H9 (cell line): ENCODE results near the gene RINT1. TPM values are rescaled to one million over a fixed set of nuclear protein-coding genes. Genes with fewer than 3 reads are reported as not detected.

ENCODE experiments used
- DNase-seq: peaks from one replicate; pipeline ENCODE4 v3.0.0-alpha.2; 2017
- H2AFZ ChIP-seq: one replicate; pipeline ENCODE4 v1.6.1; 2013; ENCODE audit warnings: mild to moderate bottlenecking, low read length, control low read depth, moderate library complexity
- H2AK5ac ChIP-seq: 2 replicates; pipeline ENCODE4 v1.6.1; 2013; ENCODE audit warnings: low read length, control low read depth, mixed read lengths; ENCODE audit not compliant: insufficient read length
- H2BK120ac ChIP-seq: one replicate; pipeline ENCODE4 v1.6.1; 2013; ENCODE audit warnings: low read depth, mild to moderate bottlenecking, low read length, control low read depth, inconsistent platforms; ENCODE audit not compliant: poor library complexity, severe bottlenecking
- H2BK12ac ChIP-seq: 2 replicates; pipeline ENCODE4 v1.6.1; 2013; ENCODE audit warnings: low read length, control low read depth, mixed read lengths, low read depth; ENCODE audit not compliant: insufficient read length
- H2BK15ac ChIP-seq: 2 replicates; pipeline ENCODE4 v1.6.1; 2013; ENCODE audit warnings: low read depth, low read length, control low read depth
- H2BK20ac ChIP-seq: one replicate; pipeline ENCODE4 v1.6.1; 2013; ENCODE audit warnings: low read depth, mild to moderate bottlenecking, low read length, control low read depth, inconsistent platforms; ENCODE audit not compliant: poor library complexity, severe bottlenecking
- H2BK5ac ChIP-seq: 2 replicates; pipeline ENCODE4 v1.6.1; 2013; ENCODE audit warnings: low read length, control low read depth, mixed read lengths; ENCODE audit not compliant: insufficient read length
- H3K14ac ChIP-seq: 2 replicates; pipeline ENCODE4 v1.6.1; 2013; ENCODE audit warnings: low read length, control low read depth; ENCODE audit not compliant: insufficient read depth
- H3K18ac ChIP-seq: 2 replicates; pipeline ENCODE4 v1.6.1; 2013; ENCODE audit warnings: low read depth, mild to moderate bottlenecking, mixed read lengths, low read length, control low read depth; ENCODE audit not compliant: insufficient read length
- H3K23ac ChIP-seq: 2 replicates; pipeline ENCODE4 v1.6.1; 2013; ENCODE audit warnings: low read length, control low read depth, mixed read lengths, low read depth; ENCODE audit not compliant: insufficient read length
- H3K23me2 ChIP-seq: 2 replicates; pipeline ENCODE4 v1.6.1; 2013; ENCODE audit warnings: low read depth, mild to moderate bottlenecking, mixed read lengths, low read length, control low read depth; ENCODE audit not compliant: insufficient read length, poor library complexity, severe bottlenecking
- H3K27ac ChIP-seq: 2 replicates; pipeline ENCODE4 v1.5.1; 2013; ENCODE audit warnings: low read length, control low read depth, mixed read lengths, low read depth; ENCODE audit not compliant: insufficient read length
- H3K27me3 ChIP-seq: 2 replicates; pipeline ENCODE4 v1.6.1; 2013; ENCODE audit warnings: low read length, control low read depth, inconsistent platforms; ENCODE audit not compliant: insufficient read depth
- H3K4ac ChIP-seq: 2 replicates; pipeline ENCODE4 v1.6.1; 2013; ENCODE audit warnings: low read depth, mild to moderate bottlenecking, control low read depth, inconsistent platforms, low read length, moderate library complexity
- H3K4me1 ChIP-seq: 2 replicates; pipeline ENCODE4 v1.6.1; 2013; ENCODE audit warnings: low read length, control low read depth, inconsistent platforms; ENCODE audit not compliant: insufficient read depth
- H3K4me2 ChIP-seq: 2 replicates; pipeline ENCODE4 v1.6.1; 2013; ENCODE audit warnings: low read length, control low read depth, mixed read lengths; ENCODE audit not compliant: insufficient read length, insufficient read depth
- H3K56ac ChIP-seq: 2 replicates; pipeline ENCODE4 v1.6.1; 2013; ENCODE audit warnings: low read depth, mild to moderate bottlenecking, mixed read lengths, low read length, control low read depth; ENCODE audit not compliant: insufficient read length
- H3K79me1 ChIP-seq: 2 replicates; pipeline ENCODE4 v1.6.1; 2013; ENCODE audit warnings: low read depth, mild to moderate bottlenecking, moderate library complexity, low read length, control low read depth, inconsistent platforms; ENCODE audit not compliant: insufficient read depth, poor library complexity, severe bottlenecking
- H3K79me2 ChIP-seq: 2 replicates; pipeline ENCODE4 v1.6.1; 2013; ENCODE audit warnings: low read length, control low read depth, inconsistent platforms; ENCODE audit not compliant: insufficient read depth
- H3K9ac ChIP-seq: 2 replicates; pipeline ENCODE4 v1.6.1; 2013; ENCODE audit warnings: low read length, control low read depth, mixed read lengths; ENCODE audit not compliant: insufficient read length; ENCODE audit errors: extremely low read depth
- H3K9me3 ChIP-seq: one replicate; pipeline ENCODE4 v1.6.1; 2013; ENCODE audit warnings: low read depth, low read length, inconsistent platforms; ENCODE audit not compliant: control insufficient read depth
- H3T11ph ChIP-seq: one replicate; pipeline ENCODE4 v1.6.1; 2013; ENCODE audit warnings: mild to moderate bottlenecking, low read length, control low read depth, inconsistent platforms
- H4K20me1 ChIP-seq: one replicate; pipeline ENCODE4 v1.6.1; 2013; ENCODE audit not compliant: control insufficient read depth, insufficient read length, insufficient read depth
- H4K5ac ChIP-seq: 2 replicates; pipeline ENCODE4 v1.6.1; 2013; ENCODE audit warnings: low read depth, mild to moderate bottlenecking, mixed read lengths, low read length, control low read depth; ENCODE audit not compliant: insufficient read length
- H4K8ac ChIP-seq: replicated peaks from 2 replicates; pipeline ENCODE4 v1.6.1; 2013; ENCODE audit warnings: low read length, control low read depth, mixed read lengths, low read depth; ENCODE audit not compliant: insufficient read length
- H4K91ac ChIP-seq: 2 replicates; pipeline ENCODE4 v1.6.1; 2013; ENCODE audit warnings: low read depth, mild to moderate bottlenecking, moderate library complexity, mixed read lengths, low read length, control low read depth; ENCODE audit not compliant: insufficient read length
- H3K27ac Mint-ChIP-seq, 3 experiments: 2 replicates in 2 of 3; 3 replicates in 1 of 3; pipeline ENCODE4 v1.8.0; 2020 to 2021; ENCODE audit warnings: mixed read lengths in 3 of 3, mild to moderate bottlenecking in 1 of 3, moderate library complexity in 1 of 3
- H3K27me3 Mint-ChIP-seq: 2 replicates; pipeline ENCODE4 v1.8.0; 2021; ENCODE audit warnings: low read depth, mild to moderate bottlenecking, moderate library complexity, mixed read lengths
- H3K36me3 Mint-ChIP-seq, 3 experiments: 2 replicates in 2 of 3; 3 replicates in 1 of 3; pipeline ENCODE4 v1.8.0; 2020 to 2021; ENCODE audit warnings: low read depth in 3 of 3, mixed read lengths in 3 of 3; ENCODE audit not compliant: insufficient read depth in 1 of 3
- H3K4me1 Mint-ChIP-seq, 2 experiments: 2 replicates each; pipeline ENCODE4 v1.8.0; 2020; ENCODE audit warnings: mixed read lengths in 2 of 2
- H3K4me3 Mint-ChIP-seq, 2 experiments: 2 replicates in 1 of 2; 3 replicates in 1 of 2; pipeline ENCODE4 v1.8.0; 2020 to 2021; ENCODE audit warnings: mild to moderate bottlenecking in 2 of 2, mixed read lengths in 2 of 2, moderate library complexity in 1 of 2
- H3K9me3 Mint-ChIP-seq, 2 experiments: 2 replicates in 1 of 2; 3 replicates in 1 of 2; pipeline ENCODE4 v1.8.0; 2020; ENCODE audit warnings: mild to moderate bottlenecking in 2 of 2, mixed read lengths in 2 of 2, moderate library complexity in 1 of 2
- CTCF ChIP-seq: fragments of 200-600 bp; sonication (generic); conservative IDR thresholded peaks from 3 replicates; pipeline ENCODE4 v1.8.0; 2021; ENCODE audit warnings: antibody characterized with exemption, mild to moderate bottlenecking
- WGBS: extraction: QIAGEN DNeasy Blood & Tissue Kit; methylation state at CpG from one replicate; pipeline ENCODE4 v1.1.7; 2013; ENCODE audit warnings: missing lambda C conversion rate, low lambda C conversion rate, mixed read lengths; ENCODE audit not compliant: insufficient read length; ENCODE audit errors: extremely low coverage; 5-methylcytosine and 5-hydroxymethylcytosine counted together
- total RNA-seq: library from RNA; stranded (reverse); gene quantifications from 2 replicates; pipeline ENCODE4 v1.2.1, GENCODE V29; 2021

Gene RINT1
- total RNA-seq, 1 experiment from 2014 or later = 21.5 TPM

GRCh38 chr7:105512415-105512814 lies 19.6 kb upstream of the RINT1 start:
- H4K20me1 ChIP-seq = no peaks in the 10 kb centered on the region

More at GRCh38 chr7:105512415-105512814, 19.6 kb upstream of the RINT1 start:
- no peak for TF ChIP-seq CTCF
- Histone ChIP-seq H3K4ac (no peak overlapping the region), H3K79me2 (peaks cover 26% of the 10 kb centered on the region), H3K9ac (no peak overlapping the region), H3K14ac (no peak overlapping the region), H3K4me2 (no peak overlapping the region), H3K27ac (no peak overlapping the region), H3T11ph (no peak overlapping the region), H3K23me2 (no peaks in the 10 kb centered on the region), H4K91ac (no peak overlapping the region), H2AK5ac (no peak overlapping the region), H3K23ac (no peak overlapping the region), H3K56ac (no peak overlapping the region), H2BK120ac (no peak overlapping the region), H3K79me1 (peaks cover 18% of the 10 kb centered on the region), H2AFZ (no peak overlapping the region), H2BK5ac (no peak overlapping the region), H4K8ac (no peak overlapping the region), H3K18ac (no peak overlapping the region), H2BK20ac (no peak overlapping the region), H4K5ac (no peak overlapping the region), H2BK12ac (no peak overlapping the region), H2BK15ac (no peak overlapping the region), H3K4me1 (no peaks in the 10 kb centered on the region), H3K9me3 (no peaks in the 10 kb centered on the region), H3K27me3 (no peaks in the 10 kb centered on the region)
- Mint-ChIP-seq H3K27me3 (no peaks in the 10 kb centered on the region), H3K27ac (peak overlapping the region; percentile 20 to 58 (median 33); a peak in 6 of 7 replicates), H3K9me3 (no peaks in the 10 kb centered on the region; a peak in 1 of 5 replicates), H3K36me3 (peaks cover 37 to 43% (median 39%) of the 10 kb centered on the region in 3 experiments), H3K4me1 (peaks cover 0 to 7% of the 10 kb centered on the region in 2 experiments; a peak in 1 of 4 replicates), H3K4me3 (no peak overlapping the region)
- WGBS = no CpG with 5 or more reads among the region's 4 CpGs
- DNase-seq = no peak
